Sigmoid colon (tissue), 3 donors: Measurements from ENCODE around the gene NDOR1.

Source experiments
- CTCF ChIP-seq, 4 experiments: fragments of 450-650 bp in 3 of 4; fragments of 200-600 bp in 1 of 4; IDR thresholded peaks; one replicate each; pipeline ENCODE4 v1.5.1; 2016 to 2019; ENCODE audit warnings: antibody characterized with exemption in 4 of 4, mild to moderate bottlenecking in 3 of 4, moderate library complexity in 2 of 4
- POLR2A ChIP-seq, 2 donors: fragments of 450-650 bp; IDR thresholded peaks; one replicate each; pipeline ENCODE4 v1.6.1; 2016; ENCODE audit warnings: antibody characterized with exemption in 2 of 2, mild to moderate bottlenecking in 2 of 2, moderate library complexity in 2 of 2

- TF ChIP-seq POLR2A (IDR thresholded peaks at IDR 0.05) (no peak), CTCF (IDR thresholded peaks at IDR 0.05) (no peak)
These were observed 36.2 kb downstream of the NDOR1 start for GRCh38 chr9:137241490-137242268.
